Activated CD4-positive, CD25-positive, alpha-beta regulatory T cell (primary cell): Measurements from ENCODE around the gene TADA2B.
A peak's percentile ranks its signal among the peaks of the same experiment; 100 is the strongest.

ENCODE experiments used
- DNase-seq, 4 experiments: peaks; one replicate each; lab custom pipeline; 2025; lab: John Stamatoyannopoulos, UW

Gene TADA2B, protein sequence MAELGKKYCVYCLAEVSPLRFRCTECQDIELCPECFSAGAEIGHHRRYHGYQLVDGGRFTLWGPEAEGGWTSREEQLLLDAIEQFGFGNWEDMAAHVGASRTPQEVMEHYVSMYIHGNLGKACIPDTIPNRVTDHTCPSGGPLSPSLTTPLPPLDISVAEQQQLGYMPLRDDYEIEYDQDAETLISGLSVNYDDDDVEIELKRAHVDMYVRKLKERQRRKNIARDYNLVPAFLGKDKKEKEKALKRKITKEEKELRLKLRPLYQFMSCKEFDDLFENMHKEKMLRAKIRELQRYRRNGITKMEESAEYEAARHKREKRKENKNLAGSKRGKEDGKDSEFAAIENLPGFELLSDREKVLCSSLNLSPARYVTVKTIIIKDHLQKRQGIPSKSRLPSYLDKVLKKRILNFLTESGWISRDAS

DNA sequence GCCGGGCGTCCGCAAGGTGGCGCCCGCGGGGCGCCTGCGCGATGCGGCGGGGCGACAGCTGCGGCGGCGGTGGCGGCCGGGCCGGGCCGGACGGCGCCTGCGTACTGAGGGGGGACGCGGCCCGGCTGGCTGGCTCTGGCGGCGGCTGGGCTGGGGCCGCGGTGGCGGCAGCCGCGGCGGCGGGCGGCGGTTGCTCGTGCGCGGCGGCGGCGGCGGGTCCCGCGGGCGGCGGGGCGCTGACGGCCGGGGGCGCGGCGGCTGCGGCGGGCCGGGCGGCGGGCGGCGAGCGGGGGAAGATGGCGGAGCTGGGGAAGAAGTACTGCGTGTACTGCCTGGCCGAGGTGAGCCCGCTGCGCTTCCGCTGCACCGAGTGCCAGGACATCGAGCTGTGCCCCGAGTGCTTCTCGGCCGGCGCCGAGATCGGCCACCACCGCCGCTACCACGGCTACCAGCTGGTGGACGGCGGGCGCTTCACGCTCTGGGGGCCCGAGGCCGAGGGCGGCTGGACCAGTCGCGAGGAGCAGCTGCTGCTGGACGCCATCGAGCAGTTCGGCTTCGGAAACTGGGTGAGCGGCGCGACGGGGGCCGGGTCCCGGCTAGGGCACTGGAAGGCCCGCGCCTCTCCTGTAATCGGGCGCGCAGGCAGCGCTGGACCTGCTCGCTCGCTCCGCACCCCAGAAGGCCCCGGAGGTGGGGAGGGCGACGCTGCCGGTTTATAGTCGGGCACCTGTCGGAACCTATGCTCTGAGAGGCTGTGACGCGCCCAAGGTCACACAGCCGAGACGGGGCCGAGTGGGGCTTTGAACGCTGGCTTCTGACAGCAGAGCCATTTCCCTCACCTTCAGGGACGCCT, at the start of gene TADA2B:
Gene TADA2B (plus strand): TSS at position 89 of the 853 bp plus-strand sequence. CDS start 208 bp downstream, at position 297.
- DNase-seq, result peak; percentile 16 to 50 (median 34)

DNA sequence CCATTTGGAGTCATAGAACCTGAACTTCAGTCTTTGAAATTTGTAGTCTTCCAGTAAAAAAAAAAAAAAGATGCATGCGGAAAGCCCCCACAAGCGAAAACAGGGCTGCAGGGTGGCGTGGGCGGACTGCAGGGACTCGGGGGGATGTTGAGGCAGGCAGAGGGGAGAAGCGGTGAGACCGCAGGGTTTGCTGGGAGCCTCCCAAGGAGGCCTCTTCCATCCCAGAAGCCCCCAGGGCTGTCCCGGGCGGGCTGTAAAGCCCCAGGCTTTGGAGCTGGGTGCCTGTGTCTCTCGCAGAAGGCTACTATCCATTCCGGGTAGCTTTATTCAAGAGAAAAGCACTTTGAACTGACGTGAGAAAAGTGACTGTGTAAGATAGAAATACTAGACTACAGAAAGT, 46.7 kb upstream of the TADA2B start:
- DNase-seq, result no peak

DNA sequence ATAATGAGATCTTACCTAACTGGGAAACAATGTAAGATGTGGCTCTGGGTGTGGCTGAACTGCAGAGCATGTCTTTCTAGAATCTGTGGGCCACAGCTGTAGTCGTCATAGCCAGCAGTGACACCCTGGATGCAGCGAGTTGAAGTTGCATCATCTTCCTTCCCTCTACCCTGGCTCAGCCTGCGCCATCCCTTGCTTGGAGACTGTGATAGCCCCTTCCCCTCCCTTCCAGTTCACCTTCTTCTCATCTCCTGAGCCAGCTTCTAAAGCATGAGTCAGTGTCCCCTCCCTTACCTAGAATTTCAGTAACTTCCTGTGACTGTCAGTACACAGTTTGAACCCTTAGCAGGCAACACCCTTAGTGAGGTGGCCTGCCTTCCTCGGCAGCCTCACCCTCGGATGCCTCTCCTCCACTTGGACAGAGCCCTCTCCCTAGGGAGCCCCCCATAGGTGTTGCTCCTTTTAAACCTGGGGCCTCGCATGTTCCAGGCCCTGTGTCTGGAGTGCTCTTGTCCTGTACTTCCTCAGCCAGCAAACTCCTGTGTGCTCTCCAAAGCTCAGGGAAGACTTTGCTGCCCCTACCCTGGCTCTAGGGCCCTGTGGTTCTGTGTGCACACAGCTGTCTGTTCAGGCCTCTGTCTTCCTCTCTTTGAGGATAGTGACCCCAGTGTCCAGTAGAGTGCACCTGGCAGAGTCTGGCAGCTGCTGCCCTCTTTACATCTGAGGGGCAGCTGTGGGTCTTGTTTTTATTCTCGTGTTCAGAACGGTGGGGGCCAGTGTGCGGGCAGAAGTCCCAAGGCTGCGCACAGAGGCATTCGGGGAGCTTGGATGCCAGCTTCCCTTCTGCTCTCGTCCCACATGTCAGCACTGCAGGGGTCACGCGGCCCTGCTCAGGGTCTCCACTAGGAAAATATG, 43.7 kb upstream of the TADA2B start:
- DNase-seq, result peak in 2 of 4 experiments; percentile 13 to 37

DNA sequence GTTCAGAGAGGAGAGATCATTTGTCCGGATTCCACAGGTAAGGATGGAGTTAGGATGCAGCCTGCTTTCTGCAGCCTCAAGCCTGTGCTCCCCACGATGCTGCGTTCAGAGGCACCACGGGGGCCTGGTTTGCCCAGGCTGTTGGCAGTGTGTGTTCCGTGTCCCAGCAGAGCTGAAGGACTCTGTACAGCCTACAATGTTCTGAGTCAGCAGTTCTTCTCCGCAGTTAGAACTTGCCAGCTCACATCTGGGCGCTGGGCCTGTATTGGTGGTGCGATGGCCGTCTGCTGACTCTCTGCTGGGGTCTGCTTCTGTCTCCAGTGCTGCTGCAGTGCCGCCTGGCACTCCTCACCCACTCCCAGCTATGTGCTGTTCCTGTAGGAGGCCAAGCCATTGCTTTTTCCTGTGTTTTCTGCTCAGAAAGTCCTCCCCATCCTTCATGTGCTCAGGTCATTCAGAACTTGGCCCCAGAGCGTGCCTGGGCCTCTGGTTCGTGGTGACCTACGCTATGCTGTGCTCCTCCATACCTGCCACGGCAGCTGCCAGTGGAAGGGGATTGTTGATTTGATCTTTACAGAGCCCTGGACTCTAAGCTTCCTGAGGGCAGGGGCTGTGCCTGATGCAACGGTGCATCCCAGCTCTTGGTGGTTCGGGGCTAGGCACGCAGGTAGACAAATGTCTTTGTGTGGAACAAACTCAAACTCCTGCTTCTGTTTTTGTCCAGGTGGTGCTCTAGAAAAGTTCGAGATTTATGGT, 42.6 kb upstream of the TADA2B start:
- DNase-seq, result no peak

DNA sequence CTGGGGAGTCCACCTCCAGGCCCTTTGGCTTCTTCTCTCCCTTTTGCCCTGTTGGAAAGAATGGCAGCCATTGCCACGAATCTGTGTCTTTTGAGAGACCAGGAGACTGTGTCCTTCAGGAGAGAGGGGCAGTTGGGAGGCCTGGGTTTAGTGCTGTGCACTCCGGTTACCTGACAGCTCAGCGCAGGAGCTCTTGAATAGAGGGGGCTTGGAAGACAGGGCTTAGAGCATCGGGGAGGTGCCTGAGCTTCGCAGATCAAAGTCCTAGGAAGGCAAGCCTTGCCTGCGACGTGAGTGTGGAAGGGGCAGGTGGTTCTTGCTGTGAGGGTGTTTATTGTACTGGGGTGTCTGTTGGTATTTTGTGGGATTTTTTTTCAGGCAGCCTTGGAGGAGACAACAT, 41.9 kb upstream of the TADA2B start:
- DNase-seq, result no peak

DNA sequence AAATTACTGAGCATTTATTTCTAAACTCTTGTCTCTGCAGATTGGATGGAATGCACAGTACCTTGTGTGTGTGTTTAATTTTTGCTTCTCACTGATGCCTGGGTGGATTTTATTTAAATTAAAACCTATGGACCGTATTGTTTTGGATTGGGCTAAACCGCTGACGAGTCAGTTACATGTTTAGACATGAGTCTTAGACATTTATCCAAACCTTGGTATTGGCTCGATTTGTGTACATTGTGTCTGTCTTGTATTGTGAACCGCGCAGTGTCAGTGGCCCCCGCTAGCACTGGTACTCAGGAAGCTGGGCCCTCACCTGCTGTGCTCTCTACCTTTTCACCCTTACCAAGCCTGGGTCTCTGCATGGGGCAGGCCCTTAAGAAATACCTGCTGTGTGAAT, 40.8 kb upstream of the TADA2B start:
- DNase-seq, result no peak

DNA sequence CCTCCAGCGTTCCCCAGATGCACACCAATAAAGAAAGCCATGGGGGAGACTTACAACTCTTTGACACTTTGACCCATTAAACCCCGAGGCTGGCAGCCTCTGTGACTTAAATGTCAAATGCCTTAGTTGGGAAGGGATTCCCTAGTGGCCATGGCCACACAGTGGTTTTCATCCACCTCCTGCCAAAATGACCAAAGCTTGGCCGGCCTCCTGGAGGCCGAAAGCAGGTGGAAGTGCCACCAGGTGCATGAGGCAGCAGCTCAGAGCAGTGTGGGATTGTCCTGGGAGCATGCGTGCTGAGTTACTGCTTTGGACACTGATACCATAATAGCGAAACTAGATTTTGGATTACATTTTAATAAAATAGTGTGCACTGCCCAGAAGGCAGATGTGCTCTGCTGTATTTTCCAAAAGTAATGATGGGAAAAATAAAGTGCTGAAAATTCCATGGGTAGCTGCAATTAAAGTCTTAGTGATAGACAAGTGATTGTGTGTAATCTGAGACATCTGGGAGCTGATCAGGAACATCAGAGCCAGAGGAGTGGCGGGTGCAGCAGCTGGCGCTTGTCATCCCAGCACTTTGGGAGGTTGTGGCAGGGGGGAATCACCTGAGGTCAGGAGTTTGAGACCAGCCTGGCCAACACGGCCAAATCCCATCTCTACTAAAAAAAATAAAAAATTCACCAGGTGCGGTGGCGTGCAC, 39.8 kb upstream of the TADA2B start:
- DNase-seq, result no peak

DNA sequence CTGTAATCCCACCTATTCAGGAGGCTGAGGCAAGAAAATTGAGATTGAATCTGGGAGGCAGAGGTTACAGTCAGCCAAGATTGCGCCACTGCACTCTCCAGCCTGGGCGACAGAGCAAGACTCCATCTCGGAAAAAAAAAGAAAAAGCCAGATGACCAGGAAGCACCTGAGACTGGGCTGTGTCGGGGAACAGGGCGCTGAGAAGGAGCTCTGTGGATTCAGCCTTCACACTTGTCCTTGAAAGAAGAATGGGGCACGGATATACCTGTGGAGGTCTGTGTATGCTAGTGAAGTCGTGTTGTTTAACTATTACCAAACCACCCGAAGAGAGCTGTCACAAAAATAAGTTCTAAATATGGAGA, 39.3 kb upstream of the TADA2B start:
- no peak for DNase-seq

DNA sequence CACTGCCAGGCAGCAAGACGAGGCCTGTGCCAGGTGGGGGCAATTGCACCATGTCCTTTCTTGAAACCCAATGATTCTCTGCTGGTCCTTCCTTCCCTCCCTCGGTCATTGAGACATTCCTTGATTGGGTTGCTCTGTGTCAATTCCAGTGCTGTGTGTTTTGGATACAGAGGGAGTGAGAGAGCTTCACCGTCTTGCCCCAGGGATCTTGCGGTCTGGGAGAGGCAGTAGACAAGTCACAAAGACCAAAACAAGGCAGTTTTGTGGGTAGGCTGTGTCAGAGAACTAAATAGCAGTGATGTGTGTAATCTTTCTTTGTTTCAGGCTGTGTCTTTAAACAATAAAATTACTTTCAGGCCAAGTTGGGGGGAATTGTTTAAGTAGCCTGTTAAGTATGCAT, 38.8 kb upstream of the TADA2B start:
- DNase-seq, result no peak

DNA sequence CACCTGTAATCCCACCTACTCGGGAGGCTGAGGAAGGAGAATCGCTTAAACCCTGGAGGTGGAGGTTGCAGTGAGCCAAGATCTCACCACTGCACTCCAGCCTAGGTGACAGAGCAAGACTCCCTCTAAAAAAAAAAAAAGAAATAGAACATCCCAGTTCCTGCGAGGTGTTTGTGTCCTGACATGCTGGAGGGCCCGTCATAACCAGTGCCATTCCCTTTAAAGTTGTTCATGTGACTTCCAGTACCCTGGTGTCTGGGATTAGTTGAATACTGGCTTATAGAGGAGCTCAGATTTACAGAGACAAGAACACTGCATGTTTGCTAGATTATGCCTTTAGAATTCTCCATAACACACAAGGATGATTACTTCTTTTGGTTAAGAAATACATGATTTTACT, 37.6 kb upstream of the TADA2B start:
- no peak for DNase-seq

DNA sequence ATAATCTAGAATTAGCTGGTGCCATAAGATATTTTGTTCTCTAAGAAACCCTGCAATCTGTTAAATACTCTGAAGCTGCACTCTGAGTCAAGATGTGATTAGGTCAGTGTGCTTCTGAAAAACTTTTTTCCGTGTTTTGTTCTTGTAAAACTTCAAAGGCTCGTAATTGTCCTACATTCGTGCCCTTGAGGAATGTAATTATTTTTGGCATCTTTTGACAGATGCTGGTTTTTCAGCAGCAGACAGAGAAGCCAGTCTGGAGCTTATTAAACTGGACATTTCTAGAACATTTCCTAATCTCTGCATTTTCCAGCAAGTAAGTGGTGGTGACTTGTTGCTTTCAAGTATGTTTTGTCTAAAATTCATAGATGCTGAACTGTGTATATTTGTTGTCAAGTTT, 36.8 kb upstream of the TADA2B start:
- no peak for DNase-seq

DNA sequence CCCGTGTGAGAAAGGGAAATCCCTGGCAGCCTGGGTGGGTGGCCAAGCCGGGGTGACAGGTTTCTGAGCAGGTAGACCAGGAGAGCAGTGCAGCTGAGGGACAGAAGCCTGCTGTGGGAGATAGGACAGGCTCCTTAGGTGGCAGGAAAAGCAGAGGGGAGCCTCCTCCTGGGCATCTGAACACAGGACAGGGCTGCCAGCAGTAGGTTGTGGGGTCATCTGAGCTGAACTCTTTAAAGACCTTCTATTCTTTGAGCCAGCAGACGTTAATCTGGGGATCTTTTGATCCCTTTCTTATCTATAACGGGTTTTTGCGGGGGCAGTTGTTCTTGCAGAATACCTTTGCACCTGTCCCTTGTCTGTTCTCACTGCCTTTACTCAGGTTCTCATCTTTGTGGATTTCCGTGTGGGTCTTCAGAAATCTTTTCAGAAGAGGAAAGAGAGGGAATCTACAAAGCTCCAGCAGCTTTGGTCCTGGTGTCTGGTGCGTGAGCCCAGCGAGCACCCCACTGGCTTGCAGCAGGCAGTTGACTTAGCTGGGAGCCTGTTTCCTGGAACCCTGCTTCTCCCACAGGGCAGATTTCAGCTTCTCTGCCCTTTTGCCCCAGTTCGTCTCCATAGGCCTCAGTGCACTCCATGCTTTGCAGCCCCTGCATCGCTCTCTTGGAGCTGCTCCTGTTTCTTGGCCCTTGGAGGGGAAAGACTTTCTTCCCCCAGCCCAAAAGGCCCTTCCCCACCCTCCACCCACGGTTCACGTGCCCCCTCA, 35.8 kb upstream of the TADA2B start:
- DNase-seq, result no peak

DNA sequence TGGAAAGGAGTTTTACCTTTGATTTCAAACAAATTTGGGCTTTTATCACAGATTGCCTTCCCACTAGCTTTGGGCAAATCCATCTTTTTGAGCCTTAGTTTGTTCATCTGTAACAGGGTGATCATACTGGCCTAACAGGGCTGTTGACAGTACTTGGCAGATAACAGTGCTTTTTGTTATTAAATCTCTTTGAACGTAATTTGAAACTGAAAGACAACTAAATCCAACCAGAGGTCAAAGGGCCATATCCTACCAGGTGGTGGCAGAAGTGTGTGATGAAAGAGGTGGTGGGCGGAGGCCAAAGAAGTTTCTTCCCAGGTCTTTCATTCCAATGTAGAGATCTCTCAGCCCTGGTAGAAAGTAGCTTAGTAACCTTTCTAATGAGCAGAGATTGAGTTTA, 35.2 kb upstream of the TADA2B start:
- DNase-seq, result no peak

DNA sequence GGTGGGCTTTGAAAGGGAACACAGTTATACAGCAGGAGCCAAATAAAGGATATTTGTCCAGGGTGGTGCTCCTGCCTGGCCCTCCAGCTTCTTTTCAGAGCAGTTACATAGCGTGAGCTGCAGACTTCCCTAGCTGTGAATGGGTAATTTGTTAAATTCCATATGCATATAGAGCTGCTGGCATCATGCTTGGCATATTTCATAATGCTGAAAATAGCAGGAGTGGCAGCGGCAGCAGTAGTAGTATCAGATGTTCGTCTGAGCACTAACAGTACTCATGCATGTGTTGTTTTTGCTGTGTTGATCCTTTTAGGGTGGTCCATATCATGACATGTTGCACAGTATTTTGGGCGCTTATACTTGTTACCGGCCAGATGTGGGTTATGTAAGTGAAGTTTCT, 33.6 kb upstream of the TADA2B start:
- no peak for DNase-seq

DNA sequence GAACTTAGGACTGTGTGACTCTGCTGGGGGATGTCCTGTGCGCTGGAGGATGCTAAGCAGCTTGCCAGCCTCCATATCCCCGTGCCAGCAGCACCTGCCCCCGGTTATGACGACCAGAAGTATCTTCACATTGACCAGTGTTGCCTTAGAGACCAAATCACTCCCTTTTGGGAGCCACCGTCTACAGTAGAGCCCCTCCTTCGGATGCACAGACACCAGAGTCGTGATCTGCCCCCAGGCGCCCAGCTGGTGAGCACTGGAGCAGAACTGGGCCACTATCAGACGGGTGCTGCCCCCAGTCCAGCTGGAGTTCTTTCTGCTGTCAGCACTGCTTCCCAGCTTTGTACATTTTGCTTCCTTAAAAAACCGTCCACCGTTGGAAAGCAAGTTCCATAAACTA, 30.0 kb upstream of the TADA2B start:
- no peak for DNase-seq

DNA sequence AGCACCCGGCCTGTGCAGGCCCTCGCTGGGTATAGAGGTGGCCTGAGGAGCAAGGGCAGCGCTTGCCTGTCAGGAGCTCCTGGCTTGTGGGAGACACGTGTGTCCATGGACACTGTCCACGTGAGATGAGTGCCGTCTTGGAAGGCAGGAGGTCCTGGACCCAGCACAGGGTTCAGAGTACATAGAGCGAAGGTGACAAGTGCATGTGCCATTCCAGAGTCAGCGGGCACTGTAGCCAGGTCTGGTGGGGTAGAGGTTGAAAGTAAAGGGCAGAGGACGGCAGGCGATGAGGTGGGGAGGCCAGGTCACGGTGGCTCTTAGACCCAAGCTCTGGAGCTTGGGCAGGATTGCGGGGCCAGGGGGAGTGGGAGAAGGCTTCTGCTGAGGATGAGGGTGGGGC, 28.4 kb upstream of the TADA2B start:
- DNase-seq, result no peak

DNA sequence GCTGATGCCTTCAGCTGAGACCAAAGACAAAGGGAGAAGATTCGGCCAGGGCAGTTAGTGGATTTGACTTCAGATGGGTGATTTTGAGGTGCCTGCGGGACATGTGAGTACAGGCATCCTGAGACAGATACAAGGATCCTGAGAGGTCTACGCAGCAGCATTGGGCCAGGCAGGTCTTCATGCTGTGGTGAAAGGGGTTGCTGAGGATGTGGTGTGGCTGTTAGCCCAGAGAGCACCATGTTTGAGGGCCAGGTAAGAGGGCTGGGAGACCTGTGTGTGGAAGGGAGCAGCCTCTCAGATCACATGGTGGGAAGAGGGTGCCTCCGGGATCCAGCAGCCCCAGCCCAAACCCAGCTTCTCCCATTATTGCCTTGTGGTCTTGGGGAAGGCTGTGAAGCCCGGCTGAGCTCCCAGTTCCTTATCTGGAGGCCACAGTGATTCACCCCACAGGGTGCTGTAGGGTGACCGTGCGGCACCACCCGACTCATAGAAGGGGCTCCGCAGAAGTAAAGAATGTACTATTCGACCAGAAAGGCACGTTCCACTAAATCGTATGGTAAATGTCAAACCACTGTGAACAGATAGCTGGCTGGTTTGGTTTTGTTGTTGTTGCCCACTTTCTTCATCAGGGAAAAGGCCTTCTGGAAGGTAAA, 27.7 kb upstream of the TADA2B start:
- DNase-seq, result no peak

DNA sequence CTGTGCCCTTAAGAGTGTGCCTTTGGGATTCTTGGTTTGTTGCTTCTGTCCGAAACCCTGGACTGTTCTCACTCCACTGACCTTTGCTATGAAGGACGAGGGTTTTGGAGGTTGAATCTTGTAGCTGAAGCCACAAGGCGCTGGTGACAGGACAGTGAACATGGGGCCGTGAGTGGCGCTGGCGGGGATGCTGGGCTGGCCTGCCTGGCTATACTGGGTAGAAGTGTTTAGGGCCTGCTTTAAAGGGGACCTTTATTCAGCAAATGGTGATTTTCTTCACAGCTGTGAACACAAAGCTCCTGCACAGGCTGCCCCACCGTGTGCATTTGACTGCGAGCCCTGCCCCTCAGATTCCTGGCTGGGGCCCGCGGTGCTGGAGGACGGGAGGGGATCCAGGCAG, 27.1 kb upstream of the TADA2B start:
- DNase-seq, result no peak

DNA sequence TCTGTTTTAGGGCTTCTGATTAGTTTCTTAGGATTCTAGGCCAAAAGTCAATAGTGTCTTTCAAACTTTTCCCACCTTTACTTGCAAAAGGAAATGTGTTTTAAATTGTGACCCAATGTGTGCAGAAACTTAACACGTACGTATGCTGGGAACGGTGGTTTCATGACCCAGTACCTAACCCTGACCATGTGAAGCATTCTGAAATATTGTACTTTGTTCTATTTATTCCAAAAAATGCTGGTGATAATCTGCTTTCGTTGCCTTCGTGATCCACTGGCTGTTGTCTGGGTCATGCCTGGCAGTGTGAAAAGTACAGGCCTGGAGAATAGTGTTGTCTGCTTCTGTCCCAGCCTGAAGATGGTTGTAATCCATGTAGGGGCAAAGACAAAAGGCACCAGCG, 26.7 kb upstream of the TADA2B start:
- DNase-seq, result no peak
